ENCODE results near the gene GLS2. TPM values are rescaled to one million over a fixed set of nuclear protein-coding genes. Genes with fewer than 3 reads are reported as not detected.
A peak's percentile ranks its signal among the peaks of the same experiment; 100 is the strongest.
"Not testable (repeated sequence)": the region's sequence is repeated elsewhere in the genome, so short reads cannot be mapped to it uniquely, and the experiment has no call there.

Gene GLS2
- total RNA-seq, 2 donors from 2014 or later: 0.96 to 1.7 TPM

- peaks cover 0 to 22% of the 10 kb centered on the region in 2 donors for H3K4me1 ChIP-seq
Observed at GRCh38 chr12:56518570-56518969, 30.6 kb upstream of the GLS2 start.

GRCh38 chr12:56517854-56518253, 29.9 kb upstream of the GLS2 start:
- H3K4me3 ChIP-seq: no peak overlapping the region
- no peak for TF ChIP-seq CTCF (IDR thresholded peaks at IDR 0.05)
- H3K36me3 ChIP-seq: no peaks in the 10 kb centered on the region
- H3K27ac ChIP-seq: no peak overlapping the region
- no peak for DNase-seq (ENCODE audit: low spot score)
- H3K4me1 ChIP-seq: peaks cover 0 to 15% of the 10 kb centered on the region in 2 donors
- H3K9me3 ChIP-seq: no peaks in the 10 kb centered on the region
- no peaks in the 10 kb centered on the region for H3K27me3 ChIP-seq

More at GRCh38 chr12:56518570-56518969, 30.6 kb upstream of the GLS2 start:
- DNase-seq (ENCODE audit: low spot score): no peak
- no peaks in the 10 kb centered on the region for H3K9me3 ChIP-seq
- H3K36me3 ChIP-seq: no peaks in the 10 kb centered on the region
- TF ChIP-seq CTCF (IDR thresholded peaks at IDR 0.05): no peak
- H3K27ac ChIP-seq: peak overlapping the region in 1 of 2 donors; percentile 91
- H3K4me3 ChIP-seq: no peak overlapping the region
- H3K27me3 ChIP-seq: no peaks in the 10 kb centered on the region

- H3K27ac ChIP-seq; H3K4me1 ChIP-seq; H3K9me3 ChIP-seq; H3K36me3 ChIP-seq; H3K4me3 ChIP-seq; H3K27me3 ChIP-seq; DNase-seq (ENCODE audit: low spot score): not testable (repeated sequence)
- TF ChIP-seq CTCF (IDR thresholded peaks at IDR 0.05): peak in 1 of 2 donors; percentile 17
Observed at GRCh38 chr12:56514014-56514318, 26.0 kb upstream of the GLS2 start.

- DNase-seq (ENCODE audit: low spot score): no peak
- no peaks in the 10 kb centered on the region for H3K9me3 ChIP-seq
- H3K4me3 ChIP-seq: no peak overlapping the region
- H3K27me3 ChIP-seq: no peaks in the 10 kb centered on the region
- no peaks in the 10 kb centered on the region for H3K4me1 ChIP-seq
- H3K36me3 ChIP-seq: no peaks in the 10 kb centered on the region
- TF ChIP-seq CTCF (IDR thresholded peaks at IDR 0.05): no peak
- H3K27ac ChIP-seq: no peak overlapping the region
Observed at GRCh38 chr12:56510786-56511185, 22.8 kb upstream of the GLS2 start.

- not testable (repeated sequence) for H3K36me3 ChIP-seq; H3K27ac ChIP-seq; H3K4me1 ChIP-seq; DNase-seq (ENCODE audit: low spot score); H3K4me3 ChIP-seq; H3K27me3 ChIP-seq; H3K9me3 ChIP-seq
Observed at GRCh38 chr12:56499879-56500278, 11.9 kb upstream of the GLS2 start.

- H3K4me1 ChIP-seq; H3K27ac ChIP-seq; H3K36me3 ChIP-seq; H3K27me3 ChIP-seq; DNase-seq (ENCODE audit: low spot score); H3K4me3 ChIP-seq; H3K9me3 ChIP-seq: not testable (repeated sequence)
Observed at GRCh38 chr12:56499452-56499851, 11.5 kb upstream of the GLS2 start.

- H3K4me3 ChIP-seq; H3K36me3 ChIP-seq; H3K4me1 ChIP-seq; H3K9me3 ChIP-seq; H3K27me3 ChIP-seq; DNase-seq (ENCODE audit: low spot score); H3K27ac ChIP-seq: not testable (repeated sequence)
Observed at GRCh38 chr12:56498126-56498902, 10.4 kb upstream of the GLS2 start.

Data from right atrium auricular region (tissue), 2 donors.